Measurements from ENCODE around the gene MDH2.
"Not testable (repeated sequence)": the region's sequence is repeated elsewhere in the genome, so short reads cannot be mapped to it uniquely, and the experiment has no call there.

DNA sequence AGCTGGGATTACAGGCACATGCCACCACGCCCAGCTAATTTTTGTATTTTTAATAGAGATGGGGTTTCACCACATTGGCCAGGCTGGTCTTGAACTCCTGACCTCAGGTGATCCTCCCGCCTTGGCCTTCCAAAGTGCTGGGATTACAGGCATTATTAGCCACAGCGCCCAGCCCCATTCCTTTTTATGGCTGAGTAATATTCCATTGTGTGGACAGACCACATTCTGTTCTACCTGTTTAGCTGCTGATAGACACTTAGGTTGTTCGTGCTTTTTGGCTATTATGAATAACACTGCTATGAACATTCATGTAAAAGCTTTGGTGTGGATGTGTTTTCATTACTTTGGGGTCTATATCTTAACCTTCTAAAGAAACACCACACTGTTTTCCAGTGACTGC, 29.4 kb upstream of the MDH2 start:
- TF ChIP-seq BCL11A (IDR thresholded peaks at IDR 0.05; ENCODE audit: low read depth in 2 of 2, low read length in 2 of 2); TAF1 (IDR thresholded peaks at IDR 0.05; ENCODE audit: low read depth, low read length); CTCF (IDR thresholded peaks at IDR 0.05; ENCODE audit: control extremely low read depth in 1 of 3, insufficient read depth in 1 of 3, low read depth in 1 of 3, low read length in 3 of 3); POLR2AphosphoS5 (IDR thresholded peaks at IDR 0.05; ENCODE audit: low read depth, low read length); TBP (IDR thresholded peaks at IDR 0.05; ENCODE audit: low read depth, low read length): not testable (repeated sequence)
